Large intestine (tissue), 3 donors: ENCODE results near the gene NEK2. TPM values are rescaled to one million over a fixed set of nuclear protein-coding genes. Genes with fewer than 3 reads are reported as not detected.
"Not testable (repeated sequence)": the region's sequence is repeated elsewhere in the genome, so short reads cannot be mapped to it uniquely, and the experiment has no call there.

Experiments used
- DNase-seq, 2 donors: peaks; one replicate each; pipeline versions ENCODE4 v3.0.0 to v3.0.0-alpha.2; 2013
- H3K27ac ChIP-seq: one replicate; pipeline ENCODE4 v1.5.1; 2013; ENCODE audit warnings: low read length
- H3K27me3 ChIP-seq: 2 replicates; pipeline ENCODE4 v1.6.1; 2013; ENCODE audit warnings: low read length; ENCODE audit not compliant: control insufficient read depth, insufficient read depth
- H3K36me3 ChIP-seq: 2 replicates; pipeline ENCODE4 v1.6.1; 2013; ENCODE audit warnings: low read length; ENCODE audit not compliant: control insufficient read depth, insufficient read depth
- H3K4me1 ChIP-seq: one replicate; pipeline ENCODE4 v1.6.1; 2013; ENCODE audit warnings: low read length; ENCODE audit not compliant: control insufficient read depth, insufficient read depth
- H3K4me3 ChIP-seq: one replicate; pipeline ENCODE4 v1.5.1; 2013; ENCODE audit warnings: low read length
- H3K9me3 ChIP-seq: one replicate; pipeline ENCODE4 v1.6.1; 2013; ENCODE audit warnings: mild to moderate bottlenecking, low read depth, low read length, moderate library complexity; ENCODE audit not compliant: control insufficient read depth
- WGBS: methylation state at CpG from one replicate; pipeline ENCODE4 v1.1.5; 2013; ENCODE audit warnings: low lambda C conversion rate; ENCODE audit not compliant: insufficient coverage; 5-methylcytosine and 5-hydroxymethylcytosine counted together
- polyA plus RNA-seq: library from polyadenylated mRNA; unstranded; fragments of 120-200 nt; gene quantifications from one replicate; pipeline ENCODE4 v1.2.1, GENCODE V29; 2013

The NEK2 gene
- polyA plus RNA-seq, 1 donor = 11.1 TPM

DNA sequence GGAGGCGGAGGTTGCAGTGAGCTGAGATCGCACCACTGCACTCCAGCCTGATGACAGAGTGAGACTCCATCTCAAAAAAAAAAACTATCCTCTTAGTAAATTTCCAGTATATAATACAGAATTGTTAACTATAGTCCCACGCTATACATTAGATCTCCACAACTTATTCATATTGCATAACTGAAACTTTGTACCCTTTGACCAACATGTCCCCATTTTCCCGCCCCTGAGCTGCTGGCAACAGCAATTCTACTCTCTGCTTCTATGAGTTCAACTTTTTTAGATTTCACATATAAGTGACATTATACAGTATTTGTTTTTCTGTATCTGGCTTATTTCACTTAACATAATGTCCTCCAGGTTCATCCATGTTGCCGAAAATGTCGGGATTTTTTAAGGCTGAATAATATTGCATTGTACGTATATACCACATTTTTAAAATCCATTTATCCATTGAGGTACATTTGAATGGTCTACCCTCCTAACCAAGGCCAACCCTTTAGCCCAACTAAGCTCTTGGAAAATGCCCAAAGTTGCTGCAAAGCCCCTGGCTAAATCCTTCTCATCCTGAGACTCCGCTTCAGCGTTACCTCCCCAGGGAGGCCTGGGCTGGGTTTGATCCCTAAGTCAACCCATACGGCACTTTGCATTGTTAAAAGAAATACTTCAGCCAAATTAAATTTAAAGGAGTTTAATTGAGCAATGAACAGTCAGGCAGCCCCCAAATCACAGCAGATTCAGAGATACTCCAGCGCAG is 34.2 kb downstream of the NEK2 start:
- 59% methylated on average over 2 of the region's 11 CpGs for WGBS
- H3K36me3 ChIP-seq = no peaks in the 10 kb centered on the region
- H3K9me3 ChIP-seq = no peaks in the 10 kb centered on the region
- H3K27me3 ChIP-seq = no peaks in the 10 kb centered on the region
- DNase-seq = peak in 1 of 2 donors; percentile 62
- no peak overlapping the region for H3K4me3 ChIP-seq
- peaks cover 52% of the 10 kb centered on the region for H3K4me1 ChIP-seq
- no peak overlapping the region for H3K27ac ChIP-seq

DNA sequence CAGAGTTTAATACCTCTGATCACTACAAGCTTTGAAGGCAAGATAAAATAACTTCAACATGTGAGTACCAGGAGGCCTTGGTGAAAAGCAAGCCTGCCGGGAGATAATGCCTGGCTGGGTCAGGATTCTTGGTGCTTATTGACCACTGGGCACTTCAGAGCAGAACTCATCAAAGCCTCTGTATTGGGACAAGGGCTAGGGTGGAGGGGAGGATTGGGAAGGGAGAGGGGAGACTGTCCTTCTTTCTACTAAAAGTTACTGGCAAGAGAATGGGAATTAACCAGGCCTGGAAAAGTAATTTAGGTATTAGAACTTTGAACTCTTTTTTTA is 35.2 kb downstream of the NEK2 start:
- no peak for DNase-seq
- WGBS = no CpG with 5 or more reads among the region's 1 CpG
- no peaks in the 10 kb centered on the region for H3K9me3 ChIP-seq

DNA sequence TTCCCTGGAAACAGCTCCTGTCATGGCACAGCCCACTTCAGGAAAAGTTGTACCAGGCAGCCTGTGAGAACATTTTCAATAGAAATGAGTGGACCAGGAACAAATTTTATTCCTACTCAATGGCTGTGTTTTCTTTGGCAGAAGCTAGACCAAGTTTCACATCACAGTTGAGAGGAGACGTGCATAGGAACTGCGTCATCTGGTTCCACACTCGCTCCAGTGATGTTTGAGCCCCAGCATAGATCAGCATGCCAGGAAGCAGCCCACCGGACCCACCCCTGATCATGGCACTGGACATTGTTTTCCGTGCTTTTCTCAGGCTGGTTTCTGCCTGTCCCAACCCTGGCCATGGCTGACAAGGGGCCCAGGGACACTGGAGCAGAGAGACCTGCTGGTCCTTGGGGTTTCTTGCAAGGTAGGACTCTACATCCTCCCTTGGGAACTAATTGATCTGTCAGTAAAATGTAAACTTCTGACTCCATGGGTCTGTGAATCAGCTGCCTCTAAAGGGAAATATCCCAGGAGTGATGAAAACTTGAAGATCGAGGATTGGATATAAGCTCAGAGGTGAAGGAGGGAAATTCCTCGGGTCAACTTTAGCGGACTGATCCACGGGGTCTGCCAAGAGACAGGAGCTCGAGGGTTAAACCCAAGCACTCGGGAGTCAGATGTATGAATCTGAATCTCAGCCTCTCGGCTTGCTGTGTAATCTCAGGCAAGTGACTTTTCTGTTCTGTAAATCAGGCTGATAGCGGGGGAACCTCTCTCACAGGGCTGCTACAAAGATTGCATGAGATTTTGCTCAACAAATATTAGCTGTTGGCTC is 35.7 kb downstream of the NEK2 start:
- no peak for DNase-seq
- Histone ChIP-seq H3K4me3 (no peak overlapping the region), H3K9me3 (no peaks in the 10 kb centered on the region), H3K4me1 (peaks cover 47% of the 10 kb centered on the region), H3K36me3 (no peaks in the 10 kb centered on the region), H3K27ac (no peak overlapping the region), H3K27me3 (no peaks in the 10 kb centered on the region)
- no CpG with 5 or more reads among the region's 13 CpGs for WGBS

More for the DNA sequence above, 35.2 kb downstream of the NEK2 start:
- Histone ChIP-seq H3K27me3 (no peaks in the 10 kb centered on the region), H3K27ac (no peak overlapping the region), H3K36me3 (no peaks in the 10 kb centered on the region), H3K4me3 (no peak overlapping the region), H3K4me1 (peaks cover 52% of the 10 kb centered on the region)

DNA sequence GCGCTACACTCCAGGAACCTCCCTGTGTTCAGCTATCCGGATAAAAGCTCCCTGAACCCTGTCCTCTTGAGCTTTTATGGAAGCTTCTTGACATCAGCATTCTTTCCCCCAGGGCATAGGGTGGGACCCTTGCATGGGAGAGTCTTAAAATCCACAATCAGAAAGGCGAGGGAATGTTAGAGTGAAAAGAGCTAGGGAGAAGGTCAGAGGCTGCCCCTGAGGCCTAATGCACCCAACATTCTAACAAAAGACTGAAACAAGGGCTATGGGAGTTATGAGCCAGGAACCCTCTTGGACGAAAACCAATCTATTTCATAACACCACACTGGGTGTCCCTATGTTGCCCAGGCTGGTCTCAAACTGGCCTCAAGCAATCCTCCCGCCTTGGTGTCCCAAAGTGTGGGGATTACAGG is 36.7 kb downstream of the NEK2 start:
- no peaks in the 10 kb centered on the region for H3K36me3 ChIP-seq
- no peak overlapping the region for H3K4me3 ChIP-seq
- no CpG with 5 or more reads among the region's 5 CpGs for WGBS
- no peak overlapping the region for H3K27ac ChIP-seq
- H3K9me3 ChIP-seq = no peaks in the 10 kb centered on the region
- DNase-seq = peak in 1 of 2 donors; percentile 54
- H3K27me3 ChIP-seq = no peaks in the 10 kb centered on the region
- peaks cover 38% of the 10 kb centered on the region for H3K4me1 ChIP-seq

DNA sequence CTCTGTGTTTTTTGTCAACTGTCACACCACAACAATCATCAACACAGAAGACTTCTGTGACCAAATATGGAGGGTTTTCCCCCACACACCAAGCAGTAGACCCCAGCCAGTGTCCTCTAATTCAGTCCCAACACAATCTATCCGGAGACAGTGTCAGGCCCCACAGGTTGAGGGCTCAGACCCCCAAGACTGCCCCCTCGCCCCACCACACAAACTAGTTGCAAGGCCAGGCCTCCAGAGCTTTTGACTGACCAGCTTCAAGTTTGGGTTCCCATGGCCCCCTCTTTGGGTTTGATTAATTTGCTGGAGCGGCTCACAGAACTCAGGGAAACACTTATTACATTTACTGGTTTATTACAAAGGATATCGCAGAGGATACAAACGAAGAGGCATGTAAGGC is 37.2 kb downstream of the NEK2 start:
- Histone ChIP-seq H3K4me3 (no peak overlapping the region), H3K27ac (no peak overlapping the region), H3K27me3 (no peaks in the 10 kb centered on the region), H3K36me3 (no peaks in the 10 kb centered on the region), H3K9me3 (no peaks in the 10 kb centered on the region), H3K4me1 (peaks cover 34% of the 10 kb centered on the region)
- WGBS = no CpG with 5 or more reads among the region's 5 CpGs
- DNase-seq = no peak

DNA sequence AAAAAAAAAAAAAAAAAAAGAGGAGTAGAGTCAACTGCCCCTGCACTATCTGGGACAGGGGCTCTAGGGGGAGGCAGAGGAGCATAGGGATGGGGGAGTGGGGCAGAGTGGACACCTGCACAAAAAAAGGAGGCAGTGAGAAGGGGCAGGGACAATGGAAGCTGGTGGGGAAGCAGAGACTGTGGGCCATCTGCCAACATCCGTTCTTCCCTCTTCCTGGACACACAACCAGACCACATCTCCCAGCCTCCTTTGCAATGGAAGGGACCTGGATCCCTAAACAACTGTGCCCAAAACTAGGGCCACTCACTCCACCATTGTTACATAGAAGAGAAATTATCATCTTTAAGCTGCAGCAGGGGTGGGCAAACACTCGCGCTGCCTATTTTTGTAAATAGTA is 38.4 kb downstream of the NEK2 start:
- Histone ChIP-seq H3K4me1 (peaks cover 23% of the 10 kb centered on the region), H3K4me3 (no peak overlapping the region), H3K36me3 (no peaks in the 10 kb centered on the region), H3K9me3 (no peaks in the 10 kb centered on the region), H3K27ac (no peak overlapping the region), H3K27me3 (no peaks in the 10 kb centered on the region)
- DNase-seq = no peak
- WGBS = no CpG with 5 or more reads among the region's 3 CpGs

DNA sequence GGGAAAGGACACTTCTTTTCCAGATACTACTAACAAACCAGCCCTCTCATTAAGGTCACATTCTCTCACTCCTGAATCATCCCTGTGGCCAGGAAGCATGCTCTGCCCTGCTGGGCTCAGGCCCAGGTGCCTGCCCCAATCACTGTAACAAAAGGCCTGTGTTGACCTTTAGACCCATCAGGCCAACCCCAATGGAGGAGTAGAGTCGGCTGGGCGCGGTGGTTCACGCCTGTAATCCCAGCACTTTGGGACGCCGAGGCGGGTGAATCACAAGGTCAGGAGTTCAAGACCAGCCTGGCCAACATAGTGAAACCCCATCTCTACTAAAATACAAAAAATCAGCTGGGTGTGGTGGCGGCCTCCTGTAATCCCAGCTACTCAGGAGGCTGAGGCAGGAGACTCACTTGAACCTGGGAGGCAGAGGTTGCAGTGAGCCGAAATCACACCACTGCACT is 38.8 kb downstream of the NEK2 start:
- not testable (repeated sequence) for H3K27ac ChIP-seq, H3K9me3 ChIP-seq, H3K36me3 ChIP-seq, H3K4me3 ChIP-seq, H3K27me3 ChIP-seq
- DNase-seq = peak in 1 of 2 donors; percentile 64
- whole genome bisulfite sequencing = no CpG with 5 or more reads among the region's 9 CpGs
- peaks cover 22% of the 10 kb centered on the region for H3K4me1 ChIP-seq

DNA sequence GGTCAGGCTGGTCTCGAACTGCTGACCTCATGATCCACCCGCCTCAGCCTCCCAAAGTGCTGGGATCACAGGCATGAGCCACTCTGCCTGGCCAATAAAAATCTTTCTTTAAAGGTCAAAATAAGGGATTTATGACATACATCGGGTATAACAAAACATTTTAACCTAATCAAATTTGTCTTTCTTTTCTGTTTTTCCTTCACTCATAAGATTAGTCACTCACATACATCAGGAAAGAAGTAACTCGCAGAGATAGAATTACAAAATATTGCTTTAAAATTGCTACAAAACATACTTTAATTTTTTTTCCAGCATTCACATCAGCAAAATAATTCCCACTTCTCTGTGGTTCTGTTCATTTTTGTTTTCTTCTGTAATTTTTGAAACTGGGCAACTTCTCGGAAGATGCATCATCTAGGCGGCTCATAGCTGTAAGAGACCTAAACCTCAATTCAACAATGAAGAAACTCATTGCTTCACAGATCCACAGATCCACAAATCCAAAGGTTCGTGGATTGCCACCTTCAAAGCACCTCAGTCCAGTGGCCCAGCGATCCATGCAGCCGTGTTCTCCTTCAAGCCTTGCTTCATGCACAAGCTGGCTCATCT is 39.7 kb downstream of the NEK2 start:
- no peak for DNase-seq
- Histone ChIP-seq H3K27ac (no peak overlapping the region), H3K9me3 (no peaks in the 10 kb centered on the region), H3K4me3 (no peak overlapping the region), H3K36me3 (no peaks in the 10 kb centered on the region), H3K27me3 (no peaks in the 10 kb centered on the region), H3K4me1 (peaks cover 23% of the 10 kb centered on the region)
- WGBS = 79% methylated on average over 2 of the region's 9 CpGs

DNA sequence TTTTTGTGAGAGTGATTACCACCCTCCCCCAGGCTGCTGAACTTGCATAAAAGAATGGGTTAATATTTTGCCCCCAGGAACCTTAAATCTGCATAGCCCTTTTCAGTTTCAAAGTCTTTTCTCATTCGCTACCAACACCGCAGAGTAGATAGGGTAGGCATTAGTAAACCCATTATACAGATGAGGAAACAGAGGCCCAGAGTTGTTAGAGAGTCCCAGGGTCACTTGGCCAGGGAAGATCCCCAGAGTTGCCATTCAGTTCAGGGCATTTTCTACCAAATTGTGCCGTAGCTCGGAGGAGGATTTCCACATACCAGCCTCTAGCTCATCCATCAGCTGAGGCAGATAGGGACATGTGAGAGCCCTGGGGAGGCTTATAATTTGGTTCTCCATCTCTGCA is 40.5 kb downstream of the NEK2 start:
- WGBS = 100% methylated on average over 1 of the region's 4 CpGs
- DNase-seq = no peak
- Histone ChIP-seq H3K27me3 (no peaks in the 10 kb centered on the region), H3K9me3 (no peaks in the 10 kb centered on the region), H3K4me3 (no peak overlapping the region), H3K4me1 (peaks cover 24% of the 10 kb centered on the region), H3K36me3 (no peaks in the 10 kb centered on the region), H3K27ac (no peak overlapping the region)

DNA sequence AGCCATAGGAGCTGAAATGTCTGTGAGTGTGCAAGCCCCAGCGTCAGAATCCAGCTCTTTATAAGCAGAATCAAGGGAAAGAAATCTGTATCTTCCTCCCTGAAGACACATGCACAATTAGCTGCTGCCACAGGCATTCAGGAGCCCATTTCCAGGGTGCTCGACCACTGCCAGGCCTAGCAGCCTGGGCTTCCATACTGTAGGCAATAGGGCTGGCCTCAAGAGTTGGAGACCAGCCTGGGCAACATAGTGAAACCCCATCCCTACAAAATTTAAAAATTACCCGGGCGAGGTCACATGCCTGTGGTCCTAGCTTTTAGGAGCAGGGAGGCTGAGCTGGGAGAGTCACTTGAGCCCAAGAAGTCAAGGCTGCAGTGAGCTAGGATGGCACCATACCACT is 41.0 kb downstream of the NEK2 start:
- peaks cover 20% of the 10 kb centered on the region for H3K4me1 ChIP-seq
- no peak for DNase-seq
- no peaks in the 10 kb centered on the region for H3K27me3 ChIP-seq
- H3K36me3 ChIP-seq = no peaks in the 10 kb centered on the region
- no peaks in the 10 kb centered on the region for H3K9me3 ChIP-seq
- H3K27ac ChIP-seq = no peak overlapping the region
- WGBS = no CpG with 5 or more reads among the region's 4 CpGs
- H3K4me3 ChIP-seq = no peak overlapping the region
